ENCODE measurements around the gene RFC4. TPM values are rescaled to one million over a fixed set of nuclear protein-coding genes. Genes with fewer than 3 reads are reported as not detected.
A peak's percentile ranks its signal among the peaks of the same experiment; 100 is the strongest.

The RFC4 gene
- total RNA-seq, 1 donor from 2014 or later = 187 TPM

- Mint-ChIP-seq H3K4me3 (peak overlapping the region; percentile 83), H3K27ac (no peak overlapping the region), H3K9me3 (peaks cover 5% of the 10 kb centered on the region), H3K4me1 (peaks cover 34% of the 10 kb centered on the region), H3K36me3 (no peaks in the 10 kb centered on the region), H3K27me3 (ENCODE audit: insufficient read depth, low read depth) (peaks cover 43% of the 10 kb centered on the region)
- DNase-seq (ENCODE audit: low spot score) = peak; percentile 96
- Histone ChIP-seq H3K36me3 (no peaks in the 10 kb centered on the region), H3K27ac (no peak overlapping the region), H4K20me1 (ENCODE audit: low read depth) (peaks cover 10% of the 10 kb centered on the region), H3K9ac (no peak overlapping the region), H3K79me2 (ENCODE audit: low read depth) (no peaks in the 10 kb centered on the region), H3K4me3 (peak overlapping the region; percentile 73), H3K27me3 (peaks cover 82% of the 10 kb centered on the region), H3K9me3 (ENCODE audit: low read depth) (no peaks in the 10 kb centered on the region), H2AFZ (replicated peaks) (peak overlapping the region; percentile 90), H3K4me1 (peaks cover 34% of the 10 kb centered on the region), H3K4me2 (peak overlapping the region; percentile 98), H3F3A (ENCODE audit: low read depth) (peaks cover 39% of the 10 kb centered on the region)
- peak; percentile 10 for TF ChIP-seq EZH2phosphoT487 (IDR thresholded peaks at IDR 0.05)
- no peak for TF ChIP-seq CTCF (IDR thresholded peaks at IDR 0.05)
Measured at GRCh38 chr3:186826976-186827857, 20.9 kb upstream of the RFC4 start.

GRCh38 chr3:186826410-186826975 lies 20.2 kb upstream of the RFC4 start:
- Histone ChIP-seq H3K27me3 (peaks cover 74% of the 10 kb centered on the region), H2AFZ (replicated peaks) (no peak overlapping the region), H3K79me2 (ENCODE audit: low read depth) (no peaks in the 10 kb centered on the region), H3K27ac (no peak overlapping the region), H3K4me2 (peak overlapping the region; percentile 98), H3K4me1 (peaks cover 34% of the 10 kb centered on the region), H4K20me1 (ENCODE audit: low read depth) (peaks cover 10% of the 10 kb centered on the region), H3K9ac (no peak overlapping the region), H3K36me3 (no peaks in the 10 kb centered on the region), H3F3A (ENCODE audit: low read depth) (peaks cover 39% of the 10 kb centered on the region), H3K4me3 (peak overlapping the region; percentile 73), H3K9me3 (ENCODE audit: low read depth) (no peaks in the 10 kb centered on the region)
- Mint-ChIP-seq H3K27me3 (ENCODE audit: insufficient read depth, low read depth) (peaks cover 38% of the 10 kb centered on the region), H3K4me3 (peak overlapping the region; percentile 83), H3K36me3 (no peaks in the 10 kb centered on the region), H3K9me3 (peaks cover 2% of the 10 kb centered on the region), H3K4me1 (peaks cover 34% of the 10 kb centered on the region), H3K27ac (no peak overlapping the region)
- DNase-seq (ENCODE audit: low spot score) = peak; percentile 17
- TF ChIP-seq EZH2phosphoT487 (IDR thresholded peaks at IDR 0.05) (peak; percentile 70), CTCF (IDR thresholded peaks at IDR 0.05) (no peak), EZH2 (IDR thresholded peaks at IDR 0.05) (no peak)

DNA sequence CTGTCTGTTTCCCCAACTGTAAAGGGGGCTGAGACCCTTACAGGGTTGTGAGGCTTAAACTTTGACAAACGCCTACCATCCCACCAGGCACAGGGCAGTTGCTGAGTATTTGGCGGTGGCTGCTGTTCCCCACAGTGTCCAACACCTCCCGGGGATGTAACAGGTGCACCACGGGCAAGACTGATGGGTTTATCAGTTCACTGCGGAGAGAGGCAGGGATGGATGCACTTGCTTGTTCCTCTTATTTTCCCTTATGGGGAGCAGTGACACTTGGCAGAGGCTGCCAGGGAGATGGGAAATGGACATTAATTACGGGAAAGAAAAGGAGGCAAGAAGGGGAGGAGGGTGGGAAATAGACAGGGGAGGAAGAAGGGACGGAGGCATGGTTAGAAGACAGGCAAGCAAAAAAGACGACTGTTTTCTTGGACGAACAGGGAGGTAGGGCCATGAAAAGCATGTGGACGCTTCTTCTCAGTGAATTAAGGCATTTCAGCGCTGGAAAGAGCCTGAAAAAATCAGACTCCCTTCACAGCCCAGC lies 19.7 kb upstream of the RFC4 start:
- H3K36me3 Mint-ChIP-seq = no peaks in the 10 kb centered on the region
- H3K9me3 ChIP-seq (ENCODE audit: low read depth) = no peaks in the 10 kb centered on the region
- TF ChIP-seq EZH2 (IDR thresholded peaks at IDR 0.05) (no peak), EZH2phosphoT487 (IDR thresholded peaks at IDR 0.05) (peak; percentile 38)
- H3K4me3 ChIP-seq = peak overlapping the region; percentile 73
- H2AFZ ChIP-seq (replicated peaks) = no peak overlapping the region
- H4K20me1 ChIP-seq (ENCODE audit: low read depth) = peaks cover 10% of the 10 kb centered on the region
- peaks cover 69% of the 10 kb centered on the region for H3K27me3 ChIP-seq
- H3K9me3 Mint-ChIP-seq = peaks cover 2% of the 10 kb centered on the region
- no peak overlapping the region for H3K27ac Mint-ChIP-seq
- H3K4me2 ChIP-seq = peak overlapping the region; percentile 98
- no peak for DNase-seq (ENCODE audit: low spot score)
- peaks cover 35% of the 10 kb centered on the region for H3K27me3 Mint-ChIP-seq (ENCODE audit: insufficient read depth, low read depth)
- H3K36me3 ChIP-seq = no peaks in the 10 kb centered on the region
- H3K79me2 ChIP-seq (ENCODE audit: low read depth) = no peaks in the 10 kb centered on the region
- peaks cover 39% of the 10 kb centered on the region for H3F3A ChIP-seq (ENCODE audit: low read depth)
- peaks cover 34% of the 10 kb centered on the region for H3K4me1 ChIP-seq
- peak overlapping the region; percentile 83 for H3K4me3 Mint-ChIP-seq
- H3K4me1 Mint-ChIP-seq = peaks cover 34% of the 10 kb centered on the region
- H3K27ac ChIP-seq = no peak overlapping the region
- H3K9ac ChIP-seq = no peak overlapping the region
